Endothelial cell of umbilical vein (primary cell): ENCODE data around the gene XPA. TPM values are rescaled to one million over a fixed set of nuclear protein-coding genes. Genes with fewer than 3 reads are reported as not detected.

Experiments used
- BruUV-seq: library from RNA; stranded (reverse); fragments of 400-500 nt; replicated peaks from 2 replicates; lab custom pipeline; 2021; lab: Mats Ljungman, UMichigan
- CTCF ChIA-PET: fragments of 300-600, 350-600 bp; sonication (Branson Sonifier 250); formaldehyde crosslinking; loops from one replicate; lab custom pipeline; 2021; ENCODE audit warnings: antibody characterized with exemption, inconsistent platforms; lab: Charles Lee
- POLR2A ChIA-PET: fragments of 300-600, 350-600 bp; sonication (Branson Sonifier 250); formaldehyde crosslinking; loops from one replicate; lab custom pipeline; 2021; ENCODE audit warnings: antibody characterized with exemption, inconsistent platforms; lab: Charles Lee
- DNase-seq: peaks from one replicate; pipeline ENCODE4 v3.0.0-alpha.2; 2011; ENCODE audit warnings: low read depth, low spot score
- FAIRE-seq: peaks from 2 replicates; lab custom pipeline; 2011; peaks lifted over from hg19 to GRCh38; lab: Jason Lieb, UNC
- H2AFZ ChIP-seq: 2 replicates; pipeline ENCODE4 v1.6.0; 2012; ENCODE audit warnings: low read depth, low read length, control low read depth, inconsistent platforms
- H3K27ac ChIP-seq: 2 replicates; pipeline ENCODE4 v1.5.1; 2011; ENCODE audit warnings: low read depth, mild to moderate bottlenecking, control low read depth, low read length, moderate library complexity; ENCODE audit not compliant: insufficient read depth
- H3K27me3 ChIP-seq, 2 experiments: 2 replicates each; pipeline versions ENCODE4 v1.6.0 to v1.6.1; 2011; ENCODE audit warnings: low read length in 2 of 2, mixed read lengths in 1 of 2; ENCODE audit not compliant: control insufficient read depth in 2 of 2, insufficient read depth in 2 of 2
- H3K36me3 ChIP-seq, 2 experiments: 2 replicates in 1 of 2; 3 replicates in 1 of 2; pipeline ENCODE4 v1.5.1; 2011; ENCODE audit warnings: low read length in 2 of 2, mild to moderate bottlenecking in 1 of 2, moderate library complexity in 1 of 2; ENCODE audit not compliant: control insufficient read depth in 2 of 2, insufficient read depth in 2 of 2; ENCODE audit errors: extremely low read depth in 1 of 2
- H3K4me1 ChIP-seq: 3 replicates; pipeline ENCODE4 v1.5.1; 2011; ENCODE audit warnings: mild to moderate bottlenecking, low read length; ENCODE audit not compliant: control insufficient read depth, insufficient read depth; ENCODE audit errors: extremely low read depth
- H3K4me2 ChIP-seq: 2 replicates; pipeline ENCODE4 v1.6.1; 2011; ENCODE audit warnings: low read length, control low read depth, mixed read lengths; ENCODE audit not compliant: insufficient read depth
- H3K4me3 ChIP-seq, 3 experiments: fragments of 200-600 bp in 1 of 3; sonication (generic), shearing (Covaris generic) in 1 of 3; replicated peaks in 1 of 3; 2 replicates each; pipeline ENCODE4 v1.5.1; 2011 to 2016; ENCODE audit warnings: control low read depth in 3 of 3, low read length in 3 of 3, mild to moderate bottlenecking in 2 of 3, inconsistent platforms in 1 of 3, low read depth in 1 of 3, moderate library complexity in 1 of 3; ENCODE audit not compliant: insufficient read depth in 1 of 3
- H3K79me2 ChIP-seq: 2 replicates; pipeline ENCODE4 v1.6.0; 2012; ENCODE audit warnings: low read length, inconsistent platforms; ENCODE audit not compliant: control insufficient read depth, insufficient read depth
- H3K9ac ChIP-seq: replicated peaks from 2 replicates; pipeline ENCODE3; 2011; ENCODE audit warnings: low read length, control low read depth; ENCODE audit not compliant: insufficient read depth; ENCODE audit errors: extremely low read depth
- H3K9me1 ChIP-seq: replicated peaks from 3 replicates; pipeline ENCODE4 v1.6.0; 2011; ENCODE audit warnings: mild to moderate bottlenecking, low read length; ENCODE audit not compliant: control insufficient read depth, insufficient read depth; ENCODE audit errors: extremely low read depth
- H3K9me3 ChIP-seq: replicated peaks from 2 replicates; pipeline ENCODE4 v1.5.1; 2012; ENCODE audit warnings: low read length, inconsistent platforms; ENCODE audit not compliant: control insufficient read depth, insufficient read depth
- H4K20me1 ChIP-seq: replicated peaks from 2 replicates; pipeline ENCODE3; 2011; ENCODE audit warnings: mild to moderate bottlenecking, low read length; ENCODE audit not compliant: control insufficient read depth, insufficient read depth; ENCODE audit errors: extremely low read depth
- JUN ChIP-seq: IDR thresholded peaks from 2 replicates; pipeline ENCODE4 v1.6.1; 2011; ENCODE audit warnings: borderline replicate concordance, low read depth; ENCODE audit not compliant: insufficient read length, insufficient read depth
- POLR2A ChIP-seq: IDR thresholded peaks from 2 replicates; pipeline ENCODE4 v1.6.1; 2012; ENCODE audit warnings: low read depth, mild to moderate bottlenecking, control low read depth, low read length
- POLR2AphosphoS5 ChIP-seq: IDR thresholded peaks from 2 replicates; pipeline ENCODE4 v1.6.1; 2012; ENCODE audit warnings: low read depth, mild to moderate bottlenecking, control low read depth, low read length, moderate library complexity; ENCODE audit not compliant: insufficient read depth
- dilution Hi-C: fragments of 300-500 bp; cut with MboI; formaldehyde crosslinking; loops from one replicate; pipeline ENCODE4 v1.15.0; 2019; ENCODE audit warnings: low sequenced_read_pairs; ENCODE audit not compliant: extremely low pct_ligation_motif_present
- intact Hi-C: fragments of 100-400 bp; cut with micrococcal nuclease; formaldehyde crosslinking; loops from one replicate; pipeline ENCODE4 v1.10.0; 2022
- polyA plus RNA-seq, 4 experiments: library from polyadenylated mRNA; depleted of rRNA in 3 of 4; stranded (reverse) in 3 of 4; unstranded in 1 of 4; fragments of >200 nt; gene quantifications; 2 replicates each; pipeline versions ENCODE4 v1.2.1 to v1.2.3, GENCODE V29; 2011 to 2012; ENCODE audit warnings: missing spikeins in 1 of 4
- total RNA-seq: library from RNA; stranded (reverse); gene quantifications from 2 replicates; pipeline ENCODE4 v1.2.3, GENCODE V29; 2021
- TF ChIP-seq, protein P1 (sequence below): IDR thresholded peaks from 2 replicates; pipeline ENCODE4 v1.6.1; 2011; ENCODE audit not compliant: insufficient read depth, insufficient read length
- TF ChIP-seq, protein P2 (sequence below), 2 donors: IDR thresholded peaks; 1 replicate in 1 of 2; 2 replicates in 1 of 2; pipeline ENCODE4 v1.5.1; 2011; ENCODE audit warnings: low read length in 2 of 2, mild to moderate bottlenecking in 2 of 2, moderate library complexity in 2 of 2, control low read depth in 1 of 2, inconsistent platforms in 1 of 2, low read depth in 1 of 2; ENCODE audit not compliant: insufficient read depth in 1 of 2; ENCODE audit errors: extremely low read depth in 1 of 2

Gene XPA
- total and polyA plus RNA-seq, 2 donors (not counting 3 experiments of a cell fraction or from before 2014, with no cell fraction given): 3.6 to 21.1 TPM

DNA sequence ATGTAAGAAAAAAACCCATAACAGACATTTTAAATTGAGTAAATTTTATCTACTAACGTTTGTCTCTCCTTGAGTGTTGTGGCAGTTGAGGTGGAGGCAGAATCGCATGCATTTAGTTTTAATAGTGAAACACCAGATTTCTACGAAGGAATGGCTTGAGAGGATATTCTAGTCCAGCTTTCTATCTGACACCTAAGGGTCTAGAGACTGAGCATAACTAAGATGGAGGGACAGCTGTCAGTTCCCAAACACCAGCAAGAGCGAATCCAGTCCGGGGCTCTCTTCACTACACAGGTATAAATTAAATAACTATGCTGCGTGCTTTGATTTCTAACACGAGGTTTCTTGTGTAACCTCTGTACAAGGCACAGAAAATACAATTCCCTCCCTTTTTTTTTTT lies 62.1 kb downstream of the XPA start:
- peak overlapping the region; percentile 100 for H3K9ac ChIP-seq
- H3K79me2 ChIP-seq: peaks cover 77% of the 10 kb centered on the region
- DNase-seq (no peak), FAIRE-seq (no peak)
- H3K9me3 ChIP-seq: no peaks in the 10 kb centered on the region
- TF ChIP-seq JUN: no peak
- TF ChIP-seq, protein P1, sequence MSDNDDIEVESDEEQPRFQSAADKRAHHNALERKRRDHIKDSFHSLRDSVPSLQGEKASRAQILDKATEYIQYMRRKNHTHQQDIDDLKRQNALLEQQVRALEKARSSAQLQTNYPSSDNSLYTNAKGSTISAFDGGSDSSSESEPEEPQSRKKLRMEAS: no peak
- TF ChIP-seq, protein P2, sequence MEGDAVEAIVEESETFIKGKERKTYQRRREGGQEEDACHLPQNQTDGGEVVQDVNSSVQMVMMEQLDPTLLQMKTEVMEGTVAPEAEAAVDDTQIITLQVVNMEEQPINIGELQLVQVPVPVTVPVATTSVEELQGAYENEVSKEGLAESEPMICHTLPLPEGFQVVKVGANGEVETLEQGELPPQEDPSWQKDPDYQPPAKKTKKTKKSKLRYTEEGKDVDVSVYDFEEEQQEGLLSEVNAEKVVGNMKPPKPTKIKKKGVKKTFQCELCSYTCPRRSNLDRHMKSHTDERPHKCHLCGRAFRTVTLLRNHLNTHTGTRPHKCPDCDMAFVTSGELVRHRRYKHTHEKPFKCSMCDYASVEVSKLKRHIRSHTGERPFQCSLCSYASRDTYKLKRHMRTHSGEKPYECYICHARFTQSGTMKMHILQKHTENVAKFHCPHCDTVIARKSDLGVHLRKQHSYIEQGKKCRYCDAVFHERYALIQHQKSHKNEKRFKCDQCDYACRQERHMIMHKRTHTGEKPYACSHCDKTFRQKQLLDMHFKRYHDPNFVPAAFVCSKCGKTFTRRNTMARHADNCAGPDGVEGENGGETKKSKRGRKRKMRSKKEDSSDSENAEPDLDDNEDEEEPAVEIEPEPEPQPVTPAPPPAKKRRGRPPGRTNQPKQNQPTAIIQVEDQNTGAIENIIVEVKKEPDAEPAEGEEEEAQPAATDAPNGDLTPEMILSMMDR (IDR thresholded peaks at IDR 0.05; ENCODE audit: extremely low read depth in 1 of 2, insufficient read depth in 1 of 2, low read depth in 1 of 2, low read length in 2 of 2): no peak
- no peak for TF ChIP-seq POLR2AphosphoS5
- TF ChIP-seq POLR2A: no peak
- H3K27ac ChIP-seq: peak overlapping the region; percentile 94
- no peaks in the 10 kb centered on the region for H3K9me1 ChIP-seq
- POLR2A ChIA-PET: no interaction called here
- CTCF ChIA-PET: no interaction called here
- peaks cover 9% of the 10 kb centered on the region for H4K20me1 ChIP-seq
- no peaks in the 10 kb centered on the region for H3K27me3 ChIP-seq
- H2AFZ ChIP-seq: no peak overlapping the region
- intact Hi-C loops: no loop called here
- BruUV-seq: no TSS peak
- dilution Hi-C loops: no loop called here
- H3K4me1 ChIP-seq: peaks cover 28% of the 10 kb centered on the region
- peak overlapping the region in 1 of 3 experiments; percentile 99 for H3K4me3 ChIP-seq
- peak overlapping the region; percentile 97 for H3K4me2 ChIP-seq
- no peaks in the 10 kb centered on the region for H3K36me3 ChIP-seq
